Omental fat pad (tissue), 4 donors: ENCODE data around the gene FNBP1. TPM values are rescaled to one million over a fixed set of nuclear protein-coding genes. Genes with fewer than 3 reads are reported as not detected.
A peak's percentile ranks its signal among the peaks of the same experiment; 100 is the strongest.

Experiments used
- ATAC-seq: fragments of 150-250 bp; one replicate; pipeline ENCODE4 v1.9.1; 2016; ENCODE audit warnings: mild to moderate bottlenecking, moderate library complexity; ENCODE audit not compliant: low FRiP score
- DNase-seq: peaks from one replicate; pipeline ENCODE4 v3.0.0-alpha.2; 2019; ENCODE audit warnings: low spot score
- total RNA-seq, 4 donors: library from RNA; depleted of rRNA; stranded (reverse); fragments of >200 nt; gene quantifications; one replicate each; pipeline ENCODE4 v1.1.0, GENCODE V29; 2016
- TF ChIP-seq, protein P1 (sequence below), 3 donors: fragments of 450-650 bp; IDR thresholded peaks; one replicate each; pipeline ENCODE4 v1.5.1; 2016 to 2017; ENCODE audit warnings: antibody characterized with exemption in 3 of 3, mild to moderate bottlenecking in 3 of 3, moderate library complexity in 2 of 3

FNBP1 gene
- total RNA-seq, 4 donors from 2014 or later, result 38.7 to 53.4 (median 45.9) TPM

DNA sequence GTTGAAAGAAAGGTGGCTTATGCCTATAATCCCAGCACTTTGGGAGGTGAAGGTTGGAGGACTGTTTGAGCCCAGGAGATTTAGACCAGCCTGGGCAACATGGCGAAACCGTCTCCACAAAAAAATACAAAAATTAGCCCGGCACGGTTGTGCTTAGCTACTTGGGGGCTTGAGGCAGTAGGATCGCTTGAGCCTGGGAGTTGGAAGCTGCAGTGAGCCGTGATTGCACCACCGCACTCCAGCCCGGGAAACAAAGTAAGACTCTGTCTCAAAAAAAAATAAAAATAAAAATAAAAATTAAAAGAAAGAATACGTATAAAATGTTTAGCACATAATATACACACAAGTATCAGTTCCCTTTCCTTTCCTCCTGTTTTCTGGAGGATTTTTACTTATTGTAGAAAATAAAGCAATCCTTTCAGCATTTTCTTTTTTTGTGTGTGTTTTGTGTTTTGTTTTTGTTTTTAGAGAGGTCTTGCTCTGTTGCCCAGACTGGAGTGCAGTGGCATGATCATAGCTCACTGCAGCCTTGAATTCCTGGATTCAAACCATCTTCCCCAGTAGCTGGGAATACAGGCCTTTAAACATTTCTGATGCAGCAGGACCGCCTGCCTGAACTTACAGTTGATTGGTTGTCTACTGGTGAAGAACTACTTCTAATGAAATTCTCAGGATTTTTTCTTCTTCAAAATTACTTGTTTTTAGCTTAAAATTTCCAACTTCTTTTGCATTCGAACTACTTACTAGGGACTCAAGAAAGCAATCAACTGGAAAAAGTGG is 6.6 kb upstream of the FNBP1 start:
- ATAC-seq (no peak), DNase-seq (no peak)
- TF ChIP-seq, protein P1, sequence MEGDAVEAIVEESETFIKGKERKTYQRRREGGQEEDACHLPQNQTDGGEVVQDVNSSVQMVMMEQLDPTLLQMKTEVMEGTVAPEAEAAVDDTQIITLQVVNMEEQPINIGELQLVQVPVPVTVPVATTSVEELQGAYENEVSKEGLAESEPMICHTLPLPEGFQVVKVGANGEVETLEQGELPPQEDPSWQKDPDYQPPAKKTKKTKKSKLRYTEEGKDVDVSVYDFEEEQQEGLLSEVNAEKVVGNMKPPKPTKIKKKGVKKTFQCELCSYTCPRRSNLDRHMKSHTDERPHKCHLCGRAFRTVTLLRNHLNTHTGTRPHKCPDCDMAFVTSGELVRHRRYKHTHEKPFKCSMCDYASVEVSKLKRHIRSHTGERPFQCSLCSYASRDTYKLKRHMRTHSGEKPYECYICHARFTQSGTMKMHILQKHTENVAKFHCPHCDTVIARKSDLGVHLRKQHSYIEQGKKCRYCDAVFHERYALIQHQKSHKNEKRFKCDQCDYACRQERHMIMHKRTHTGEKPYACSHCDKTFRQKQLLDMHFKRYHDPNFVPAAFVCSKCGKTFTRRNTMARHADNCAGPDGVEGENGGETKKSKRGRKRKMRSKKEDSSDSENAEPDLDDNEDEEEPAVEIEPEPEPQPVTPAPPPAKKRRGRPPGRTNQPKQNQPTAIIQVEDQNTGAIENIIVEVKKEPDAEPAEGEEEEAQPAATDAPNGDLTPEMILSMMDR (IDR thresholded peaks at IDR 0.05), result no peak

DNA sequence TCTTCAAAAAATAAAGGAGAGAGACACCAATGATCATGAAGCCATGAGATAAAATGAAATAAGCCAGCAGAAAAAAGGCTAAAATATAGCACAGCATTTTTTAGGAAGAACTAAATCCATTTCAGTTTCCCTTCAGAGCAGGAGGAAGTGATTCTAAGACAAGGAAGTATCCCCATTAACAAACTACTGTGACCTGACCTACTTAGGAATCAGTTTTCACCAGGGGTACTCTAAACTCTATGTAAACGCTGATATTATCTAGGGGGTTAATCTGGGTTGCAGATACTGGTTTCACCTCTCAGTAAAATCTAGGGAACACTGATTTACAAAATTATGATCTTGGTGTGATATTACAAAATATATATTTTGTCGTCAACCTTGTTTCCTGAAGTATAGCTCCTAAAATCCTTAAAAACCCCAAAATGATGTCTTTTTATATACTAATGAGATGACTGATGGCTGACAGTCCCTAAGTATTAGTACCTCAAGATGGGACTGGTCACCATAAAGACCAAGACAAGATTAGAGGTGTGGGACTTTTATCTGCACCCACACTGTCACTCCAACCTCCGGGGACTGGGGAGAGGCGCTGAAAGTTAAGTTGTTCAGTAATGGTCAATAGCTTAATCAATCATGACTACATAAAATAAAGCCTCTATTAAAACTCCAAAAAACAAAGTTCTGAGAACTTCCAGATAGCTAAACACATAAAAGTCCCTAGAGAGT is 2.9 kb upstream of the FNBP1 start:
- TF ChIP-seq, protein P1 (IDR thresholded peaks at IDR 0.05), result no peak
- ATAC-seq (no peak), DNase-seq (no peak)

DNA sequence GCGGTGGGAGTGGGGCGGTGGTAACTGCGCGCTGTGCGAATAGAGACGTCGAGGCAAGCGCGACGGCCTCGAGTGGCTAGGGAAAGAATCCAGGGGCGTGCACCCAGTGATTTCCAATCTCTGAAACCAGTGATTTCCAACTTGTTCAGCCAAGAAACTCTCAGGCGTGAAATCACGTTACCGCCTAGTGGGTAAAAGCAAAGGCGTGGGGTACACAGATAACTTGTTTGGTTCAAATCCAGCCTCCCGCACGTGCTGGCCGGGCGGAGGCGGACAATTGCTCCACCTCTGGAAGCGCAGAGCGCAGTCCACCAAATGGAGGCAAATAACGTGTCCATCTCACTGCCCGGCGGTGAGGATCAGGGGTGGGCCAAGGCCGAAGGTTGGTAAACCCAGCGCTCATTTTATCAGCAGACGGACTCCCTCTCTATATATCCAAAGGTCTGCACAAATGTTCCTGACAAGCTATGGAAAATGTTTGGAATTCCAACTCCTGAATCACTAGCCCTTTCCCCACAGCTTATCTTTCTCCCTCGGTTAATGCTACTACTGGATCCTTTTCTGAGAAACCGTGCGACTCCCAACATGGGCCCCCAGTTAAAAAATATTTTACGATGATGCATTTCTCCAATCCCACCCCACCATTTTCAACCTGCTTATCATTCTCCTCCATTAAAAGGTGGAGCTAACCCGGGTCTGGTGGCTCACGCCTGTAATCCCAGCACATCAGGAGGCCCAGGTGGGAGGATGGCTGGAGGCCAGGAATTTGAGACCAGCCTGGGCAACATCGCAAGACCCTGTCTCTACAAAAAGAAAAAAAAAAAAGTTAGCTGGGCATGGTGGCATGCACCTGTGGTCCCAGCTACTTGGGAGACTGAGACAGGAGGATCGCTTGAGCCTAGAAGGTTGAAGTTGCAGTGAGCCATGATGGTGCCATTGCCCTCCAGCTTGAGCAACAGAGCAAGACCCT is 950 bp upstream of the FNBP1 start:
- ATAC-seq, result peak; percentile 58
- peak; percentile 30 for DNase-seq
- TF ChIP-seq, protein P1 (IDR thresholded peaks at IDR 0.05), result no peak

DNA sequence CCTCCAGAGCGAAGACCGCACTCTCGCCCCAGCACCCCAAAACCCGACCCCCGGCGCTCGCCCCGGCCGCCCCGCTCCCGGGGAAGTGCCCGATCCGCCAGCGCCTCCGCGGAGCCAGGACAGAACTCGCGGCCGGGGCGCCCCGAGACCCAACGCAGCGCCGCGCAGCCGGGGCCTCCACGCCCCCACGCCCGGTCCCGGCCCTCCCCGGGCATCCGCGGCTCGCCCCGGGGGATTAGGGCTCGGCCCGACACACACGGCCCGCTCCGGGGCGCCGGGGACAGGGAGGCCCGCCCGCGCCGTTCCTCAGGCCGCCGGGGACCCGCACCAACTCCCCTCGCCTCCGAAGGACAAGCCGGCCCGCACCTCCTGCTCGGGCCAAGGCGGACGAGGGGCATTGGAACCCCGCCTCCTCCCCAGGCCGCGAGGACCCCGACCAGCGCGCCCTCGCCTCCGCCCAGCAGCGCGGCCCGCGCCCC is 544 bp downstream of the FNBP1 start:
- no peak for DNase-seq
- ATAC-seq, result peak; percentile 10
- TF ChIP-seq, protein P1 (IDR thresholded peaks at IDR 0.05), result no peak

DNA sequence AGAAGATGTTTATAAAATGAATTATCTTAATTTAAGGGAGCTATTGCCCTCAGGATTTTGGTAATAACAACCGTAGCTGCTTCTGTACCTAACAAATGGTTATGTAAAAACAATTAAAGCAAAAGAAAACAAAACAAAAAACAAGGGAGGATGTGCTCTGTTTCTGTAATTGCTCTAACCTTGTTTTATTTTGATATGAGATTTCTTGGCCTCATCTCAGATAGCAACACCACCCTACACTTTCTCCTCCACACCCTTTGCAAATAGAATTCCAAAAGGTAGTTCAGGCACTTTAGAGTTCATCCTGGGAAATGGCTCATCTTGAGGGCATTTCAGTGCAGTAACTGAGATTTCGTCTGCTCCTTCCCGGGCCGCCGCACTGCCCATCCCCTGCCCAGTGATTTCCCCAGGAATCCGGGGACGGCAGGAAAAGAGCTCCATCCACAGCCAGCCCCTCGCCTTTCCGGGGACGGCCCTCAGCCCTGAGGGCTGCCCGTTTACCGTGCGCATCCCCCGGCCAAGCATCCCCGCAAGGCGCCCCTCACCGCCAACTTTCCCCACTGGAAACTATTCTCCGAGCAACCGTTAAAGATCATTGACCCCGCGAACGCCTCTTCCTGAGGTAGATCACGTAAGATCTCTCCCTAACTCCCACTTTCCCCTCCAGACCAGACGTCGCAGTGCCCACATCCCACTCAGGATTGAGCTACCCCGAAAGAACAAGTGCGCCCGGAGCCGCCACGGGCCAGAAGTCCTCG is 1.2 kb downstream of the FNBP1 start:
- DNase-seq (no peak), ATAC-seq (peak; percentile 29)
- TF ChIP-seq, protein P1 (IDR thresholded peaks at IDR 0.05), result no peak
